H9 (cell line): Measurements from ENCODE around the gene OR6S1. TPM values are rescaled to one million over a fixed set of nuclear protein-coding genes. Genes with fewer than 3 reads are reported as not detected.

Source experiments
- DNase-seq: peaks from one replicate; pipeline ENCODE4 v3.0.0-alpha.2; 2017
- H2AFZ ChIP-seq: one replicate; pipeline ENCODE4 v1.6.1; 2013; ENCODE audit warnings: mild to moderate bottlenecking, low read length, control low read depth, moderate library complexity
- H2AK5ac ChIP-seq: 2 replicates; pipeline ENCODE4 v1.6.1; 2013; ENCODE audit warnings: low read length, control low read depth, mixed read lengths; ENCODE audit not compliant: insufficient read length
- H2BK120ac ChIP-seq: one replicate; pipeline ENCODE4 v1.6.1; 2013; ENCODE audit warnings: low read depth, mild to moderate bottlenecking, low read length, control low read depth, inconsistent platforms; ENCODE audit not compliant: poor library complexity, severe bottlenecking
- H2BK12ac ChIP-seq: 2 replicates; pipeline ENCODE4 v1.6.1; 2013; ENCODE audit warnings: low read length, control low read depth, mixed read lengths, low read depth; ENCODE audit not compliant: insufficient read length
- H2BK15ac ChIP-seq: 2 replicates; pipeline ENCODE4 v1.6.1; 2013; ENCODE audit warnings: low read depth, low read length, control low read depth
- H2BK20ac ChIP-seq: one replicate; pipeline ENCODE4 v1.6.1; 2013; ENCODE audit warnings: low read depth, mild to moderate bottlenecking, low read length, control low read depth, inconsistent platforms; ENCODE audit not compliant: poor library complexity, severe bottlenecking
- H2BK5ac ChIP-seq: 2 replicates; pipeline ENCODE4 v1.6.1; 2013; ENCODE audit warnings: low read length, control low read depth, mixed read lengths; ENCODE audit not compliant: insufficient read length
- H3K14ac ChIP-seq: 2 replicates; pipeline ENCODE4 v1.6.1; 2013; ENCODE audit warnings: low read length, control low read depth; ENCODE audit not compliant: insufficient read depth
- H3K18ac ChIP-seq: 2 replicates; pipeline ENCODE4 v1.6.1; 2013; ENCODE audit warnings: low read depth, mild to moderate bottlenecking, mixed read lengths, low read length, control low read depth; ENCODE audit not compliant: insufficient read length
- H3K23ac ChIP-seq: 2 replicates; pipeline ENCODE4 v1.6.1; 2013; ENCODE audit warnings: low read length, control low read depth, mixed read lengths, low read depth; ENCODE audit not compliant: insufficient read length
- H3K23me2 ChIP-seq: 2 replicates; pipeline ENCODE4 v1.6.1; 2013; ENCODE audit warnings: low read depth, mild to moderate bottlenecking, mixed read lengths, low read length, control low read depth; ENCODE audit not compliant: insufficient read length, poor library complexity, severe bottlenecking
- H3K27ac ChIP-seq: 2 replicates; pipeline ENCODE4 v1.5.1; 2013; ENCODE audit warnings: low read length, control low read depth, mixed read lengths, low read depth; ENCODE audit not compliant: insufficient read length
- H3K27me3 ChIP-seq: 2 replicates; pipeline ENCODE4 v1.6.1; 2013; ENCODE audit warnings: low read length, control low read depth, inconsistent platforms; ENCODE audit not compliant: insufficient read depth
- H3K4ac ChIP-seq: 2 replicates; pipeline ENCODE4 v1.6.1; 2013; ENCODE audit warnings: low read depth, mild to moderate bottlenecking, control low read depth, inconsistent platforms, low read length, moderate library complexity
- H3K4me1 ChIP-seq: 2 replicates; pipeline ENCODE4 v1.6.1; 2013; ENCODE audit warnings: low read length, control low read depth, inconsistent platforms; ENCODE audit not compliant: insufficient read depth
- H3K4me2 ChIP-seq: 2 replicates; pipeline ENCODE4 v1.6.1; 2013; ENCODE audit warnings: low read length, control low read depth, mixed read lengths; ENCODE audit not compliant: insufficient read length, insufficient read depth
- H3K56ac ChIP-seq: 2 replicates; pipeline ENCODE4 v1.6.1; 2013; ENCODE audit warnings: low read depth, mild to moderate bottlenecking, mixed read lengths, low read length, control low read depth; ENCODE audit not compliant: insufficient read length
- H3K79me1 ChIP-seq: 2 replicates; pipeline ENCODE4 v1.6.1; 2013; ENCODE audit warnings: low read depth, mild to moderate bottlenecking, moderate library complexity, low read length, control low read depth, inconsistent platforms; ENCODE audit not compliant: insufficient read depth, poor library complexity, severe bottlenecking
- H3K79me2 ChIP-seq: 2 replicates; pipeline ENCODE4 v1.6.1; 2013; ENCODE audit warnings: low read length, control low read depth, inconsistent platforms; ENCODE audit not compliant: insufficient read depth
- H3K9ac ChIP-seq: 2 replicates; pipeline ENCODE4 v1.6.1; 2013; ENCODE audit warnings: low read length, control low read depth, mixed read lengths; ENCODE audit not compliant: insufficient read length; ENCODE audit errors: extremely low read depth
- H3K9me3 ChIP-seq: one replicate; pipeline ENCODE4 v1.6.1; 2013; ENCODE audit warnings: low read depth, low read length, inconsistent platforms; ENCODE audit not compliant: control insufficient read depth
- H3T11ph ChIP-seq: one replicate; pipeline ENCODE4 v1.6.1; 2013; ENCODE audit warnings: mild to moderate bottlenecking, low read length, control low read depth, inconsistent platforms
- H4K20me1 ChIP-seq: one replicate; pipeline ENCODE4 v1.6.1; 2013; ENCODE audit not compliant: control insufficient read depth, insufficient read length, insufficient read depth
- H4K5ac ChIP-seq: 2 replicates; pipeline ENCODE4 v1.6.1; 2013; ENCODE audit warnings: low read depth, mild to moderate bottlenecking, mixed read lengths, low read length, control low read depth; ENCODE audit not compliant: insufficient read length
- H4K8ac ChIP-seq: replicated peaks from 2 replicates; pipeline ENCODE4 v1.6.1; 2013; ENCODE audit warnings: low read length, control low read depth, mixed read lengths, low read depth; ENCODE audit not compliant: insufficient read length
- H4K91ac ChIP-seq: 2 replicates; pipeline ENCODE4 v1.6.1; 2013; ENCODE audit warnings: low read depth, mild to moderate bottlenecking, moderate library complexity, mixed read lengths, low read length, control low read depth; ENCODE audit not compliant: insufficient read length
- H3K27ac Mint-ChIP-seq, 3 experiments: 2 replicates in 2 of 3; 3 replicates in 1 of 3; pipeline ENCODE4 v1.8.0; 2020 to 2021; ENCODE audit warnings: mixed read lengths in 3 of 3, mild to moderate bottlenecking in 1 of 3, moderate library complexity in 1 of 3
- H3K27me3 Mint-ChIP-seq: 2 replicates; pipeline ENCODE4 v1.8.0; 2021; ENCODE audit warnings: low read depth, mild to moderate bottlenecking, moderate library complexity, mixed read lengths
- H3K36me3 Mint-ChIP-seq, 3 experiments: 2 replicates in 2 of 3; 3 replicates in 1 of 3; pipeline ENCODE4 v1.8.0; 2020 to 2021; ENCODE audit warnings: low read depth in 3 of 3, mixed read lengths in 3 of 3; ENCODE audit not compliant: insufficient read depth in 1 of 3
- H3K4me1 Mint-ChIP-seq, 2 experiments: 2 replicates each; pipeline ENCODE4 v1.8.0; 2020; ENCODE audit warnings: mixed read lengths in 2 of 2
- H3K4me3 Mint-ChIP-seq, 2 experiments: 2 replicates in 1 of 2; 3 replicates in 1 of 2; pipeline ENCODE4 v1.8.0; 2020 to 2021; ENCODE audit warnings: mild to moderate bottlenecking in 2 of 2, mixed read lengths in 2 of 2, moderate library complexity in 1 of 2
- H3K9me3 Mint-ChIP-seq, 2 experiments: 2 replicates in 1 of 2; 3 replicates in 1 of 2; pipeline ENCODE4 v1.8.0; 2020; ENCODE audit warnings: mild to moderate bottlenecking in 2 of 2, mixed read lengths in 2 of 2, moderate library complexity in 1 of 2
- CTCF ChIP-seq: fragments of 200-600 bp; sonication (generic); conservative IDR thresholded peaks from 3 replicates; pipeline ENCODE4 v1.8.0; 2021; ENCODE audit warnings: antibody characterized with exemption, mild to moderate bottlenecking
- WGBS: extraction: QIAGEN DNeasy Blood & Tissue Kit; methylation state at CpG from one replicate; pipeline ENCODE4 v1.1.7; 2013; ENCODE audit warnings: missing lambda C conversion rate, low lambda C conversion rate, mixed read lengths; ENCODE audit not compliant: insufficient read length; ENCODE audit errors: extremely low coverage; 5-methylcytosine and 5-hydroxymethylcytosine counted together
- total RNA-seq: library from RNA; stranded (reverse); gene quantifications from 2 replicates; pipeline ENCODE4 v1.2.1, GENCODE V29; 2021

The OR6S1 gene
- total RNA-seq, 1 experiment from 2014 or later: not detected

GRCh38 chr14:20690848-20691640, 49.6 kb upstream of the OR6S1 start:
- no peaks in the 10 kb centered on the region for H3K79me2 ChIP-seq
- H2AFZ ChIP-seq: no peak overlapping the region
- no peak for DNase-seq
- no peaks in the 10 kb centered on the region for H4K20me1 ChIP-seq
- H3K79me1 ChIP-seq: no peaks in the 10 kb centered on the region
- no peak overlapping the region for H2BK12ac ChIP-seq
- H3K56ac ChIP-seq: no peak overlapping the region
- H3K4me2 ChIP-seq: no peak overlapping the region
- no peak overlapping the region for H3K27ac Mint-ChIP-seq
- H3K4me1 ChIP-seq: no peaks in the 10 kb centered on the region
- no peak overlapping the region for H2BK15ac ChIP-seq
- H3K9me3 Mint-ChIP-seq: no peaks in the 10 kb centered on the region
- WGBS: no CpG with 5 or more reads among the region's 9 CpGs
- no peak overlapping the region for H3K27ac ChIP-seq
- no peaks in the 10 kb centered on the region for H3K27me3 ChIP-seq
- no peak overlapping the region for H3K14ac ChIP-seq
- H3K4me3 Mint-ChIP-seq: peak overlapping the region in 1 of 2 experiments; percentile 24; a peak in 1 of 5 replicates
- no peak overlapping the region for H3T11ph ChIP-seq
- H4K91ac ChIP-seq: no peak overlapping the region
- H3K23me2 ChIP-seq: no peaks in the 10 kb centered on the region
- H2AK5ac ChIP-seq: no peak overlapping the region
- H3K9me3 ChIP-seq: no peaks in the 10 kb centered on the region
- peaks cover 0 to 2% of the 10 kb centered on the region in 2 experiments; a peak in 2 of 4 replicates for H3K4me1 Mint-ChIP-seq
- no peak overlapping the region for H2BK20ac ChIP-seq
- peak; percentile 87 for TF ChIP-seq CTCF
- H3K36me3 Mint-ChIP-seq: peaks cover 0 to 6% (median 0%) of the 10 kb centered on the region in 3 experiments; a peak in 1 of 7 replicates
- no peak overlapping the region for H2BK120ac ChIP-seq
- no peak overlapping the region for H2BK5ac ChIP-seq
- no peak overlapping the region for H4K8ac ChIP-seq
- H3K4ac ChIP-seq: no peak overlapping the region
- H4K5ac ChIP-seq: no peak overlapping the region
- no peak overlapping the region for H3K18ac ChIP-seq
- H3K9ac ChIP-seq: no peak overlapping the region
- no peak overlapping the region for H3K23ac ChIP-seq
- peaks cover under 1% of the 10 kb centered on the region for H3K27me3 Mint-ChIP-seq
